Endothelial cell of umbilical vein (primary cell): Measurements from ENCODE around the gene FOXP1. TPM values are rescaled to one million over a fixed set of nuclear protein-coding genes. Genes with fewer than 3 reads are reported as not detected.

Experiments
- BruUV-seq: library from RNA; stranded (reverse); fragments of 400-500 nt; replicated peaks from 2 replicates; lab custom pipeline; 2021; lab: Mats Ljungman, UMichigan
- CTCF ChIA-PET: fragments of 300-600, 350-600 bp; sonication (Branson Sonifier 250); formaldehyde crosslinking; loops from one replicate; lab custom pipeline; 2021; ENCODE audit warnings: antibody characterized with exemption, inconsistent platforms; lab: Charles Lee
- POLR2A ChIA-PET: fragments of 300-600, 350-600 bp; sonication (Branson Sonifier 250); formaldehyde crosslinking; loops from one replicate; lab custom pipeline; 2021; ENCODE audit warnings: antibody characterized with exemption, inconsistent platforms; lab: Charles Lee
- DNase-seq: peaks from one replicate; pipeline ENCODE4 v3.0.0-alpha.2; 2011; ENCODE audit warnings: low read depth, low spot score
- FAIRE-seq: peaks from 2 replicates; lab custom pipeline; 2011; peaks lifted over from hg19 to GRCh38; lab: Jason Lieb, UNC
- H2AFZ ChIP-seq: 2 replicates; pipeline ENCODE4 v1.6.0; 2012; ENCODE audit warnings: low read depth, low read length, control low read depth, inconsistent platforms
- H3K27ac ChIP-seq: 2 replicates; pipeline ENCODE4 v1.5.1; 2011; ENCODE audit warnings: low read depth, mild to moderate bottlenecking, control low read depth, low read length, moderate library complexity; ENCODE audit not compliant: insufficient read depth
- H3K27me3 ChIP-seq, 2 experiments: 2 replicates each; pipeline versions ENCODE4 v1.6.0 to v1.6.1; 2011; ENCODE audit warnings: low read length in 2 of 2, mixed read lengths in 1 of 2; ENCODE audit not compliant: control insufficient read depth in 2 of 2, insufficient read depth in 2 of 2
- H3K36me3 ChIP-seq, 2 experiments: 2 replicates in 1 of 2; 3 replicates in 1 of 2; pipeline ENCODE4 v1.5.1; 2011; ENCODE audit warnings: low read length in 2 of 2, mild to moderate bottlenecking in 1 of 2, moderate library complexity in 1 of 2; ENCODE audit not compliant: control insufficient read depth in 2 of 2, insufficient read depth in 2 of 2; ENCODE audit errors: extremely low read depth in 1 of 2
- H3K4me1 ChIP-seq: 3 replicates; pipeline ENCODE4 v1.5.1; 2011; ENCODE audit warnings: mild to moderate bottlenecking, low read length; ENCODE audit not compliant: control insufficient read depth, insufficient read depth; ENCODE audit errors: extremely low read depth
- H3K4me2 ChIP-seq: 2 replicates; pipeline ENCODE4 v1.6.1; 2011; ENCODE audit warnings: low read length, control low read depth, mixed read lengths; ENCODE audit not compliant: insufficient read depth
- H3K4me3 ChIP-seq, 3 experiments: fragments of 200-600 bp in 1 of 3; sonication (generic), shearing (Covaris generic) in 1 of 3; replicated peaks in 1 of 3; 2 replicates each; pipeline ENCODE4 v1.5.1; 2011 to 2016; ENCODE audit warnings: control low read depth in 3 of 3, low read length in 3 of 3, mild to moderate bottlenecking in 2 of 3, inconsistent platforms in 1 of 3, low read depth in 1 of 3, moderate library complexity in 1 of 3; ENCODE audit not compliant: insufficient read depth in 1 of 3
- H3K79me2 ChIP-seq: 2 replicates; pipeline ENCODE4 v1.6.0; 2012; ENCODE audit warnings: low read length, inconsistent platforms; ENCODE audit not compliant: control insufficient read depth, insufficient read depth
- H3K9ac ChIP-seq: replicated peaks from 2 replicates; pipeline ENCODE3; 2011; ENCODE audit warnings: low read length, control low read depth; ENCODE audit not compliant: insufficient read depth; ENCODE audit errors: extremely low read depth
- H3K9me1 ChIP-seq: replicated peaks from 3 replicates; pipeline ENCODE4 v1.6.0; 2011; ENCODE audit warnings: mild to moderate bottlenecking, low read length; ENCODE audit not compliant: control insufficient read depth, insufficient read depth; ENCODE audit errors: extremely low read depth
- H3K9me3 ChIP-seq: replicated peaks from 2 replicates; pipeline ENCODE4 v1.5.1; 2012; ENCODE audit warnings: low read length, inconsistent platforms; ENCODE audit not compliant: control insufficient read depth, insufficient read depth
- H4K20me1 ChIP-seq: replicated peaks from 2 replicates; pipeline ENCODE3; 2011; ENCODE audit warnings: mild to moderate bottlenecking, low read length; ENCODE audit not compliant: control insufficient read depth, insufficient read depth; ENCODE audit errors: extremely low read depth
- EZH2 ChIP-seq: IDR thresholded peaks from 2 replicates; pipeline ENCODE4 v1.6.1; 2012; ENCODE audit warnings: borderline replicate concordance, low read depth, mild to moderate bottlenecking, moderate library complexity, low read length, inconsistent platforms; ENCODE audit not compliant: severe bottlenecking
- JUN ChIP-seq: IDR thresholded peaks from 2 replicates; pipeline ENCODE4 v1.6.1; 2011; ENCODE audit warnings: borderline replicate concordance, low read depth; ENCODE audit not compliant: insufficient read length, insufficient read depth
- MAX ChIP-seq: IDR thresholded peaks from 2 replicates; pipeline ENCODE4 v1.6.1; 2011; ENCODE audit not compliant: insufficient read depth, insufficient read length
- MYC ChIP-seq: IDR thresholded peaks from one replicate; pipeline ENCODE4 v1.6.1; 2011; ENCODE audit warnings: mild to moderate bottlenecking, low read depth, low read length
- dilution Hi-C: fragments of 300-500 bp; cut with MboI; formaldehyde crosslinking; loops from one replicate; pipeline ENCODE4 v1.15.0; 2019; ENCODE audit warnings: low sequenced_read_pairs; ENCODE audit not compliant: extremely low pct_ligation_motif_present
- intact Hi-C: fragments of 100-400 bp; cut with micrococcal nuclease; formaldehyde crosslinking; loops from one replicate; pipeline ENCODE4 v1.10.0; 2022
- polyA plus RNA-seq, 4 experiments: library from polyadenylated mRNA; depleted of rRNA in 3 of 4; stranded (reverse) in 3 of 4; unstranded in 1 of 4; fragments of >200 nt; gene quantifications; 2 replicates each; pipeline versions ENCODE4 v1.2.1 to v1.2.3, GENCODE V29; 2011 to 2012; ENCODE audit warnings: missing spikeins in 1 of 4
- total RNA-seq: library from RNA; stranded (reverse); gene quantifications from 2 replicates; pipeline ENCODE4 v1.2.3, GENCODE V29; 2021

The FOXP1 gene
- total and polyA plus RNA-seq, 2 donors (not counting 3 experiments of a cell fraction or from before 2014, with no cell fraction given), result 41.0 to 107 TPM

- BruUV-seq, result no TSS peak
- no peaks in the 10 kb centered on the region for H3K4me1 ChIP-seq
- no peaks in the 10 kb centered on the region for H3K9me1 ChIP-seq
- no peaks in the 10 kb centered on the region for H3K27me3 ChIP-seq
- no peak for TF ChIP-seq MAX
- TF ChIP-seq JUN, result no peak
- no peaks in the 10 kb centered on the region for H3K36me3 ChIP-seq
- intact Hi-C loops, result no loop called here
- no peak overlapping the region for H2AFZ ChIP-seq
- ChIA-PET POLR2A (interaction anchor here (0.6 kb wide), 1 partner anchor 32 kb away, joined by 4 read pairs; no protein-coding TSS in a partner anchor), CTCF (no interaction called here)
- no peaks in the 10 kb centered on the region for H4K20me1 ChIP-seq
- H3K4me3 ChIP-seq, result no peak overlapping the region
- H3K4me2 ChIP-seq, result no peak overlapping the region
- FAIRE-seq, result no peak
- no peaks in the 10 kb centered on the region for H3K79me2 ChIP-seq
- no peak overlapping the region for H3K9ac ChIP-seq
- dilution Hi-C loops, result no loop called here
- no peak overlapping the region for H3K27ac ChIP-seq
- DNase-seq, result no peak
- H3K9me3 ChIP-seq, result no peaks in the 10 kb centered on the region
These were observed 318.1 kb downstream of the FOXP1 start for GRCh38 chr3:71265365-71265915.

GRCh38 chr3:71264840-71265239 is 318.7 kb downstream of the FOXP1 start:
- no TSS peak for BruUV-seq
- ChIA-PET CTCF (no interaction called here), POLR2A (no interaction called here)
- Histone ChIP-seq H3K9me3 (no peaks in the 10 kb centered on the region), H3K27me3 (no peaks in the 10 kb centered on the region), H3K9me1 (no peaks in the 10 kb centered on the region), H3K9ac (no peak overlapping the region), H3K4me3 (no peak overlapping the region), H3K4me2 (no peak overlapping the region), H3K79me2 (no peaks in the 10 kb centered on the region), H3K36me3 (no peaks in the 10 kb centered on the region), H3K27ac (no peak overlapping the region), H4K20me1 (no peaks in the 10 kb centered on the region), H3K4me1 (no peaks in the 10 kb centered on the region), H2AFZ (no peak overlapping the region)
- intact Hi-C loops (no loop called here), dilution Hi-C loops (no loop called here)
- FAIRE-seq, result no peak
- TF ChIP-seq MYC (no peak), EZH2 (no peak)
- DNase-seq, result no peak
